ENCODE results near the gene SSNA1.

Gene SSNA1

GRCh38 chr9:137227054-137227852 lies 38.8 kb downstream of the SSNA1 start, which contains the start of gene RNF224:
RNF224 (plus strand) TSS chr9:137227502; CDS start chr9:137228336, 834 bp downstream.
- peak within 1 kb of the TSS; percentile 97 for H3K27ac ChIP-seq
- no peak for TF ChIP-seq ZFX (IDR thresholded peaks at IDR 0.05; ENCODE audit: borderline replicate concordance)
- TF ChIP-seq CTCF (IDR thresholded peaks at IDR 0.05): peak; percentile 87

GRCh38 chr9:137227853-137228505 lies 39.5 kb downstream of the SSNA1 start:
- peak overlapping the region; percentile 97 for H3K27ac ChIP-seq
- TF ChIP-seq CTCF (IDR thresholded peaks at IDR 0.05): peak; percentile 26; the same call in 1 of the 2 replicates
- no peak for TF ChIP-seq ZFX (IDR thresholded peaks at IDR 0.05; ENCODE audit: borderline replicate concordance)

GRCh38 chr9:137228506-137228967 lies 40.1 kb downstream of the SSNA1 start:
- H3K27ac ChIP-seq: peak overlapping the region; percentile 33
- TF ChIP-seq CTCF (IDR thresholded peaks at IDR 0.05) (no peak), ZFX (IDR thresholded peaks at IDR 0.05; ENCODE audit: borderline replicate concordance) (no peak)

- peak overlapping the region; percentile 33 for H3K27ac ChIP-seq
- no peak for TF ChIP-seq CTCF (IDR thresholded peaks at IDR 0.05)
- TF ChIP-seq ZFX (IDR thresholded peaks at IDR 0.05; ENCODE audit: borderline replicate concordance): no peak
These were observed 40.8 kb downstream of the SSNA1 start for GRCh38 chr9:137228968-137229896.

- no peak overlapping the region for H3K27ac ChIP-seq
- no peak for TF ChIP-seq ZFX (IDR thresholded peaks at IDR 0.05; ENCODE audit: borderline replicate concordance)
- TF ChIP-seq CTCF (IDR thresholded peaks at IDR 0.05): no peak
These were observed 41.6 kb downstream of the SSNA1 start for GRCh38 chr9:137229903-137230704.

- no peak for TF ChIP-seq ZFX (IDR thresholded peaks at IDR 0.05; ENCODE audit: borderline replicate concordance)
- TF ChIP-seq CTCF (IDR thresholded peaks at IDR 0.05): no peak
- no peak within 1 kb of the TSS for H3K27ac ChIP-seq
These were observed 42.4 kb downstream of the SSNA1 start, which contains the start of gene SLC34A3 for GRCh38 chr9:137230705-137231371. SLC34A3 (plus strand) TSS chr9:137230901; CDS start chr9:137231703, 802 bp downstream.
